GM12865 (cell line): Measurements from ENCODE around the gene NEURL4.
"Not testable (repeated sequence)": the region's sequence is repeated elsewhere in the genome, so short reads cannot be mapped to it uniquely, and the experiment has no call there.

Experiments
- DNase-seq: peaks from one replicate; pipeline ENCODE4 v3.0.0; 2010; ENCODE audit warnings: low read depth
- H3K4me3 ChIP-seq: 2 replicates; pipeline ENCODE4 v1.5.1; 2011; ENCODE audit warnings: mild to moderate bottlenecking, low read depth, low read length, control low read depth
- CTCF ChIP-seq: IDR thresholded peaks from 2 replicates; pipeline ENCODE4 v1.5.1; 2011; ENCODE audit warnings: low read length, control low read depth, low read depth, inconsistent platforms; ENCODE audit not compliant: insufficient read depth; ENCODE audit errors: missing control alignments

NEURL4 gene

GRCh38 chr17:7328840-7329373 is at the start of gene NEURL4:
TSS of gene NEURL4 (minus strand) at chr17:7329335. CDS start at chr17:7329312, 23 bp downstream.
- DNase-seq = peak; percentile 51
- no peak for TF ChIP-seq CTCF
- peak within 1 kb of the TSS; percentile 74 for H3K4me3 ChIP-seq

DNA sequence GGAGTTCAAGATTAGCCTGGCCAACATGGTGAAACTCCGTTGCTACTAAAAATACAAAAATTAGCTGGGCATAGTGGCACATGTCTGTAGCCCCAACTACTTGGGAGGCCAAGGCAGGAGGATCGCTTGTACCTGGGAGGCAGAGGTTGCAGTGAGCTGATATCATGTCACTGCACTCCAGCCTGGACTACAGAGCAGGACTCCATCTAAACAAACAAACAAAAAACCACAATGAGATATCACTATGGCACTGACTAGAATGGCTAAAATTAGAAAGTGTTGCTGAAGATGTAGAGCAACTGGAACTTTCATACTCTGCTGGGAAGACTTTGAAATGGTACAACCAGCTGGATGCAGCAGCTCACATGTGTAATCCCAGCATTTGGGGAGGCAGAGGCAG is 45.2 kb upstream of the NEURL4 start:
- no peak overlapping the region for H3K4me3 ChIP-seq
- no peak for DNase-seq
- TF ChIP-seq CTCF = no peak

DNA sequence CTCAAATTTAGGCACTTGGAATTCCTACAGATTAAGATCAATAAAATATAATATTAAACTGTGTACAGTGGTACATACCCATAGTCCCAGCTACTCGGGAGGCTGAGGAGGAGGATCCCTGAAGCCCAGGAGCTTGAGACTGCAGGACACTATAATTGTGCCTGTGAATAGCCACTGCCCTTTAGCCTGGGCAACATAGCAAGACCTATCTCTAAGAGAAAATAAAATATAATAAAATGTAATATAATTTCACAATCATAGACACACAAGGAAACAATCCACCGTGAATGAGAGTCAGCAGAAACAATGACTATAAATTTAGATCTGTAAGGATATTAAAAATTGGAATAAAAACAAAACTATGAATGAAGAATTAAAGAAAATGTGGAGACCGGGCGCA is 41.7 kb upstream of the NEURL4 start:
- no peak for TF ChIP-seq CTCF
- no peak for DNase-seq
- H3K4me3 ChIP-seq = no peak overlapping the region

GRCh38 chr17:7369825-7370224 is 40.7 kb upstream of the NEURL4 start:
- no peak for DNase-seq
- no peak for TF ChIP-seq CTCF
- H3K4me3 ChIP-seq = no peak overlapping the region

DNA sequence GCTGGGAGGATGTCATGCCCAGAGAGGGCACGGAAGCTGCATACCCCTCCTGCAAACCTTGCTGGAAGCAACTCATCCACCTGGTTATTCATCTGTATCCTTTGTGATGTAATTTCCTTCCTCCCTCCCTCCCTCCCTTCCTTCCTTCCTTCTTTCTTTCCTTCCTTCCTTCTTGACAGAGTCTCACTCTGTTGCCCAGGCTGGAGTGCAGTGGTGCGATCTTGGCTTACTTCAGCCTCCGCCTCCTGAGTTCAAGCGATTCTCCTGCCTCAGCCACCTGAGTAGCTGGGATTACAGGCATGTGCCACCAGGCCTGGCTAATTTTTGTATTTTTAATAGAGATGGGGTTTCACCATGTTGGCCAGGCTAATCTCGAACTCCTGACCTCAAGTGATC is 39.5 kb upstream of the NEURL4 start:
- DNase-seq, H3K4me3 ChIP-seq: not testable (repeated sequence)

DNA sequence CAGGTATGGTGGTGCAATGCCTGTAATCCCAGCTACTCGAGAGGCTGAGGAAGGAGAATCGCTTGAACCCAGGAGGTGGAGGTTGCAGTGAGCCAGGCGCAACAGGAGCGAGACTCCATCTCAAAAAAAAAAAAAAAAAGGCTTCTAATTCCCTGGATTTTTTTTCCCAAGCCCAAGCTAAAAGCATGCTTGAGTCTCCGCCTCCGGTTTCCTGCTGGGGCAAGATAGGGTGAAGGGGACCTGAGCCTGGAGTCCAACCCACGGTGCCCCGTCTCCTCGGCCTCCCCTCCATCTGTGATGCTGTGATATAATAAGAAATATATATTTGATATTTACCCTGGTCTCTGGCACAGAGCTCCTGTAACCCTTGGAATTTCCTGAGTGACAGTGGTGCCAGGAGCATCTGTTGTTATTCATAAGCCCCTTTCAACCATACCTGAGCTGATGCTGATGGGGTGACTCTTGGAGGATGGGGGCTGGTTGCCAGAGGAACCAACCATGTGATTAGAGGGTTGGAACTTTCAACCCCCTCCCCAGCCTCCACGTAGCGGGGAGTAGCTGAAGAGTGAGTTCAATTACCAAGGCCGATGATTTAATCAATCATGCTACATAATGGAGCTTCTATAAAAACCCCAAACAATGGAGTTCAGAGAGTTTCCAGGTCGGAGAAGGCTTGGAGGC is 38.9 kb upstream of the NEURL4 start:
- TF ChIP-seq CTCF = no peak

GRCh38 chr17:7367083-7367482 is 37.9 kb upstream of the NEURL4 start:
- no peak for DNase-seq
- TF ChIP-seq CTCF = no peak
- no peak overlapping the region for H3K4me3 ChIP-seq

More for the DNA sequence above, 38.9 kb upstream of the NEURL4 start:
- no peak overlapping the region for H3K4me3 ChIP-seq
- DNase-seq = no peak

GRCh38 chr17:7365963-7366362 is 36.8 kb upstream of the NEURL4 start:
- not testable (repeated sequence) for DNase-seq, H3K4me3 ChIP-seq
